GM12878 (cell line): Measurements from ENCODE around the gene CD200R1. TPM values are rescaled to one million over a fixed set of nuclear protein-coding genes. Genes with fewer than 3 reads are reported as not detected.

Experiments
- ATAC-seq: fragments of 200-7000 bp; cut with Tn5 transposase; 3 replicates; pipeline ENCODE4 v1.9.1; 2020; ENCODE audit warnings: mild to moderate bottlenecking, moderate library complexity
- BruUV-seq: library from RNA; stranded (reverse); fragments of 400-500 nt; replicated peaks from 2 replicates; lab custom pipeline; 2021; lab: Mats Ljungman, UMichigan
- CTCF ChIA-PET: fragments of 300-600 bp; sonication (Branson Sonifier 250); formaldehyde crosslinking; extraction: SDS; loops from one replicate; lab custom pipeline; 2021; ENCODE audit warnings: inconsistent platforms; lab: Yijun Ruan, JAX
- POLR2A ChIA-PET: fragments of 350-600 bp; formaldehyde crosslinking; extraction: SDS; loops from one replicate; lab custom pipeline; 2021; ENCODE audit warnings: inconsistent platforms; lab: Charles Lee
- RAD21 ChIA-PET: fragments of 300-600 bp; sonication (Branson Sonifier 250); formaldehyde crosslinking; loops from one replicate; lab custom pipeline; 2023; ENCODE audit warnings: antibody characterized with exemption; ENCODE audit not compliant: unreplicated experiment; lab: Charles Lee
- SMC1A ChIA-PET: fragments of 300-600 bp; sonication (Branson Sonifier 250); formaldehyde crosslinking; loops from one replicate; lab custom pipeline; 2023; ENCODE audit not compliant: unreplicated experiment, uncharacterized antibody; lab: Charles Lee
- DNase-seq: peaks from one replicate; pipeline ENCODE4 v3.0.0-alpha.2; 2011; ENCODE audit warnings: low read depth, low spot score
- FAIRE-seq: peaks from 3 replicates; lab custom pipeline; 2011; peaks lifted over from hg19 to GRCh38; lab: Jason Lieb, UNC
- H2AFZ ChIP-seq: 2 replicates; pipeline ENCODE4 v1.6.0; 2011; ENCODE audit warnings: low read depth, low read length, control low read depth; ENCODE audit not compliant: control insufficient read depth
- H3K27ac ChIP-seq: 2 replicates; pipeline ENCODE4 v1.5.1; 2011; ENCODE audit warnings: control low read depth; ENCODE audit not compliant: control insufficient read depth, insufficient read depth
- H3K27me3 ChIP-seq, 2 experiments: replicated peaks in 1 of 2; 2 replicates each; pipeline versions ENCODE4 v1.6.0 to v1.6.1; 2011; ENCODE audit warnings: low read length in 1 of 2; ENCODE audit not compliant: control insufficient read depth in 2 of 2, insufficient read depth in 2 of 2
- H3K36me3 ChIP-seq, 2 experiments: 2 replicates each; pipeline ENCODE4 v1.5.1; 2011; ENCODE audit warnings: low read length in 1 of 2; ENCODE audit not compliant: control insufficient read depth in 2 of 2, insufficient read depth in 2 of 2
- H3K4me1 ChIP-seq: 2 replicates; pipeline ENCODE4 v1.6.1; 2011; ENCODE audit warnings: mild to moderate bottlenecking, low read length, moderate library complexity, mixed read lengths; ENCODE audit not compliant: control insufficient read depth, insufficient read depth
- H3K4me2 ChIP-seq: 2 replicates; pipeline ENCODE4 v1.6.0; 2011; ENCODE audit warnings: control low read depth; ENCODE audit not compliant: control insufficient read depth, insufficient read depth
- H3K4me3 ChIP-seq: fragments of 200-600 bp; sonication (generic); 2 replicates; pipeline ENCODE4 v1.5.1; 2016
- H3K79me2 ChIP-seq: 2 replicates; pipeline ENCODE4 v1.6.0; 2011; ENCODE audit warnings: low read length; ENCODE audit not compliant: control insufficient read depth, insufficient read depth
- H3K9ac ChIP-seq: 2 replicates; pipeline ENCODE4 v1.8.0; 2011; ENCODE audit warnings: low read length, control low read depth, mixed read lengths; ENCODE audit not compliant: control insufficient read depth, insufficient read depth
- H3K9me3 ChIP-seq: replicated peaks from 3 replicates; pipeline ENCODE4 v1.5.1; 2011; ENCODE audit warnings: mild to moderate bottlenecking, low read length; ENCODE audit not compliant: control insufficient read depth, insufficient read depth
- H4K20me1 ChIP-seq: 2 replicates; pipeline ENCODE4 v1.6.0; 2011; ENCODE audit not compliant: control insufficient read depth, insufficient read depth
- ASH2L ChIP-seq: fragments of 300-600, 200-600 bp; sonication (generic); IDR thresholded peaks from 2 replicates; pipeline ENCODE4 v1.6.1; 2017; ENCODE audit warnings: low read depth, mild to moderate bottlenecking, borderline replicate concordance
- ATF7 ChIP-seq: fragments of 450-650 bp; IDR thresholded peaks from 2 replicates; pipeline ENCODE4 v1.6.1; 2016; ENCODE audit warnings: low read depth, mild to moderate bottlenecking
- BMI1 ChIP-seq: fragments of 450-650 bp; IDR thresholded peaks from 2 replicates; pipeline ENCODE4 v1.6.1; 2016; ENCODE audit warnings: mild to moderate bottlenecking, moderate library complexity, borderline replicate concordance
- EGR1 ChIP-seq, 2 experiments: IDR thresholded peaks; 1 replicate in 1 of 2; 2 replicates in 1 of 2; pipeline ENCODE4 v1.6.1; 2011 to 2012; ENCODE audit warnings: low read depth in 2 of 2, low read length in 2 of 2, borderline replicate concordance in 1 of 2, mild to moderate bottlenecking in 1 of 2, moderate library complexity in 1 of 2
- ESRRA ChIP-seq: IDR thresholded peaks from 2 replicates; pipeline ENCODE4 v1.6.1; 2012; ENCODE audit warnings: mild to moderate bottlenecking, low read length, improper control_type of control experiment
- JUNB ChIP-seq: IDR thresholded peaks from 2 replicates; pipeline ENCODE4 v1.6.1; 2016; ENCODE audit warnings: antibody characterized with exemption, mild to moderate bottlenecking
- MTA3 ChIP-seq: IDR thresholded peaks from 2 replicates; pipeline ENCODE4 v1.6.1; 2012; ENCODE audit warnings: low read length, inconsistent platforms, borderline replicate concordance
- NFIC ChIP-seq: IDR thresholded peaks from 2 replicates; pipeline ENCODE4 v1.6.1; 2012; ENCODE audit warnings: low read depth, mild to moderate bottlenecking, inconsistent platforms, low read length, moderate library complexity
- SP1 ChIP-seq: IDR thresholded peaks from one replicate; pipeline ENCODE4 v1.6.1; 2011; ENCODE audit warnings: low read depth, low read length
- SPI1 ChIP-seq: IDR thresholded peaks from 2 replicates; pipeline ENCODE4 v1.6.1; 2011; ENCODE audit warnings: low read depth, mild to moderate bottlenecking, low read length, moderate library complexity, borderline replicate concordance; ENCODE audit not compliant: insufficient read depth
- SRF ChIP-seq, 2 experiments: IDR thresholded peaks; 2 replicates each; pipeline ENCODE4 v1.6.1; 2011; ENCODE audit warnings: low read depth in 2 of 2, low read length in 2 of 2, mild to moderate bottlenecking in 1 of 2, moderate library complexity in 1 of 2
- TAF1 ChIP-seq: IDR thresholded peaks from 2 replicates; pipeline ENCODE4 v1.6.1; 2011; ENCODE audit warnings: mild to moderate bottlenecking, low read depth, low read length, borderline replicate concordance
- ZNF24 ChIP-seq: fragments of 450-650 bp; IDR thresholded peaks from 2 replicates; pipeline ENCODE4 v1.6.1; 2017; ENCODE audit warnings: antibody characterized with exemption, mild to moderate bottlenecking
- WGBS: methylation state at CpG from one replicate; pipeline ENCODE4 v1.1.6; 2016; ENCODE audit warnings: low lambda C conversion rate; ENCODE audit not compliant: insufficient replicate concordance, insufficient coverage; ENCODE audit errors: missing lambda C conversion rate; 5-methylcytosine and 5-hydroxymethylcytosine counted together
- in situ Hi-C: fragments of 300-500 bp; cut with MboI; formaldehyde crosslinking; loops from 9 replicates; pipeline ENCODE4 v1.14.3; 2018; ENCODE audit warnings: mixed read lengths
- intact Hi-C: fragments of 100-400 bp; cut with micrococcal nuclease; formaldehyde crosslinking; loops from one replicate; pipeline ENCODE4 v1.14.2; 2022; ENCODE audit not compliant: unreplicated experiment
- polyA plus RNA-seq, 11 experiments: library from polyadenylated mRNA; depleted of rRNA in 4 of 11; unstranded in 6 of 11; stranded (reverse) in 5 of 11; fragments of >200 nt; fragmentation: Nextera tagmentation in 4 of 11; fragmentation: Illumina TruSeq in 1 of 11; extraction: Ambion mirVana in 4 of 11; extraction: Trizol in 1 of 11; gene quantifications; 1 replicate in 1 of 11; 2 replicates in 10 of 11; pipeline versions ENCODE4 v1.2.1 to v1.2.3, GENCODE V29; 2011 to 2016; ENCODE audit warnings: inconsistent platforms in 2 of 11, missing spikeins in 2 of 11, low read depth in 1 of 11
- total RNA-seq, 4 experiments: library from RNA; depleted of rRNA in 3 of 4; stranded (reverse); fragments of >200 nt in 3 of 4; fragmentation: Illumina TruSeq in 1 of 4; extraction: Trizol in 1 of 4; gene quantifications; 2 replicates each; pipeline versions ENCODE4 v1.2.1 to v1.2.3, GENCODE V29; 2013 to 2021
- TF ChIP-seq, protein P1 (sequence below): IDR thresholded peaks from 2 replicates; pipeline ENCODE4 v1.6.1; 2012; ENCODE audit warnings: low read depth, low read length, improper control_type of control experiment
- TF ChIP-seq, protein P2 (sequence below): fragments of 450-650 bp; IDR thresholded peaks from 2 replicates; pipeline ENCODE4 v1.6.1; 2017; ENCODE audit warnings: low read depth, mild to moderate bottlenecking, moderate library complexity
- TF ChIP-seq, protein P3 (sequence below): fragments of 450-650 bp; IDR thresholded peaks from 2 replicates; pipeline ENCODE4 v1.6.1; 2016; ENCODE audit warnings: mild to moderate bottlenecking
- TF ChIP-seq, protein P4 (sequence below): fragments of 450-650 bp; IDR thresholded peaks from 2 replicates; pipeline ENCODE4 v1.6.1; 2016; ENCODE audit warnings: mild to moderate bottlenecking, moderate library complexity, borderline replicate concordance

The CD200R1 gene
- total and polyA plus RNA-seq, 10 of the 15 experiments (the other 5 are each of a cell fraction or from before 2014, with no cell fraction given), result 0.15 to 1.1 (median 0.88) TPM

DNA sequence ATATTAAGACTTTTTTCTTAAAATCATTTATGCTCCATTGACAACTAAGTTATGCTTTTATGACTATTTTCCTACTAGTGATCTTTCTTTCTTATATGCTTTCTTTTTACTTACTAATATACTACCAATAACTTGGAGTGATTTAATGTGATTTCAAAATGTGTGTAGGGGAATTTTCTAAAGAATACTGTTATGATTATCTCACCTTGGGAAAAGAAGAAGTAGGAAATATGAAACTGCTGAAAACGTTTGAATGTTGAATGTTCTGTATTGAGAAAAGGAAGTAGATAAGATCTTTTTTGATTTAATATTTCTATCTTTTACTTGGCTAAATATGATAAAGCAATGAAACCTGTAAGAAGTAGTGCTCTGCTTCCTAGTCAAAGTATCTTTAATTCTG, 7.8 kb upstream of the CD200R1 start:
- peaks cover 8% of the 10 kb centered on the region for H3K4me1 ChIP-seq
- BruUV-seq, result no TSS peak
- SMC1A ChIA-PET, result interaction anchor here (0.7 to 7.8 kb wide), 4 partner anchors 13 to 340 kb away, joined by 3 to 174 read pairs (median 4); no protein-coding TSS in a partner anchor
- no peak overlapping the region for H3K9ac ChIP-seq
- intact Hi-C loops, result no loop called here
- H3K79me2 ChIP-seq, result no peaks in the 10 kb centered on the region
- DNase-seq (no peak), FAIRE-seq (peak; percentile 61), ATAC-seq (peak; percentile 18; the same call in 2 of the 3 replicates)
- no peaks in the 10 kb centered on the region for H3K36me3 ChIP-seq
- no peak overlapping the region for H3K4me3 ChIP-seq
- in situ Hi-C loops, result no loop called here
- H3K4me2 ChIP-seq, result peak overlapping the region; percentile 30; the same call in 1 of the 2 replicates
- CTCF ChIA-PET, result interaction anchor here (1.1 to 5.6 kb wide), 6 partner anchors 168 to 689 kb away, joined by 3 to 165 read pairs (median 10); partner anchors contain the start of gene SLC9C1
- POLR2A ChIA-PET, result no interaction called here
- no peaks in the 10 kb centered on the region for H3K27me3 ChIP-seq
- H3K27ac ChIP-seq, result no peak overlapping the region
- whole genome bisulfite sequencing, result 0% methylated on average over 1 of the region's 1 CpG
- RAD21 ChIA-PET, result interaction anchor here (6.7 kb wide), 1 partner anchor 247 kb away, joined by 99 read pairs; no protein-coding TSS in a partner anchor
- H3K9me3 ChIP-seq, result no peaks in the 10 kb centered on the region
- no peak overlapping the region for H2AFZ ChIP-seq
- H4K20me1 ChIP-seq, result no peaks in the 10 kb centered on the region
- TF ChIP-seq, protein P1, sequence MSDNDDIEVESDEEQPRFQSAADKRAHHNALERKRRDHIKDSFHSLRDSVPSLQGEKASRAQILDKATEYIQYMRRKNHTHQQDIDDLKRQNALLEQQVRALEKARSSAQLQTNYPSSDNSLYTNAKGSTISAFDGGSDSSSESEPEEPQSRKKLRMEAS, result no peak
- TF ChIP-seq TAF1 (no peak), NFIC (peak; percentile 66; the same call in 1 of the 2 replicates), JUNB (peak; percentile 45; the same call in 1 of the 2 replicates), MTA3 (no peak), ASH2L (no peak), SP1 (no peak), BMI1 (no peak), ATF7 (no peak), ESRRA (no peak), ZNF24 (no peak), SRF (IDR thresholded peaks at IDR 0.05; ENCODE audit: low read depth in 2 of 2, low read length in 2 of 2) (no peak), EGR1 (IDR thresholded peaks at IDR 0.05; ENCODE audit: borderline replicate concordance in 1 of 2, low read depth in 2 of 2, low read length in 2 of 2) (no peak), SPI1 (peak; percentile 22; the same call in 1 of the 2 replicates)
- TF ChIP-seq, protein P2, sequence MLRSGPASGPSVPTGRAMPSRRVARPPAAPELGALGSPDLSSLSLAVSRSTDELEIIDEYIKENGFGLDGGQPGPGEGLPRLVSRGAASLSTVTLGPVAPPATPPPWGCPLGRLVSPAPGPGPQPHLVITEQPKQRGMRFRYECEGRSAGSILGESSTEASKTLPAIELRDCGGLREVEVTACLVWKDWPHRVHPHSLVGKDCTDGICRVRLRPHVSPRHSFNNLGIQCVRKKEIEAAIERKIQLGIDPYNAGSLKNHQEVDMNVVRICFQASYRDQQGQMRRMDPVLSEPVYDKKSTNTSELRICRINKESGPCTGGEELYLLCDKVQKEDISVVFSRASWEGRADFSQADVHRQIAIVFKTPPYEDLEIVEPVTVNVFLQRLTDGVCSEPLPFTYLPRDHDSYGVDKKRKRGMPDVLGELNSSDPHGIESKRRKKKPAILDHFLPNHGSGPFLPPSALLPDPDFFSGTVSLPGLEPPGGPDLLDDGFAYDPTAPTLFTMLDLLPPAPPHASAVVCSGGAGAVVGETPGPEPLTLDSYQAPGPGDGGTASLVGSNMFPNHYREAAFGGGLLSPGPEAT, result peak; percentile 32; the same call in 1 of the 2 replicates
- TF ChIP-seq, protein P3, sequence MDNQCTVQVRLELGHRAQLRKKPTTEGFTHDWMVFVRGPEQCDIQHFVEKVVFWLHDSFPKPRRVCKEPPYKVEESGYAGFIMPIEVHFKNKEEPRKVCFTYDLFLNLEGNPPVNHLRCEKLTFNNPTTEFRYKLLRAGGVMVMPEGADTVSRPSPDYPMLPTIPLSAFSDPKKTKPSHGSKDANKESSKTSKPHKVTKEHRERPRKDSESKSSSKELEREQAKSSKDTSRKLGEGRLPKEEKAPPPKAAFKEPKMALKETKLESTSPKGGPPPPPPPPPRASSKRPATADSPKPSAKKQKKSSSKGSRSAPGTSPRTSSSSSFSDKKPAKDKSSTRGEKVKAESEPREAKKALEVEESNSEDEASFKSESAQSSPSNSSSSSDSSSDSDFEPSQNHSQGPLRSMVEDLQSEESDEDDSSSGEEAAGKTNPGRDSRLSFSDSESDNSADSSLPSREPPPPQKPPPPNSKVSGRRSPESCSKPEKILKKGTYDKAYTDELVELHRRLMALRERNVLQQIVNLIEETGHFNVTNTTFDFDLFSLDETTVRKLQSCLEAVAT, result no peak
- TF ChIP-seq, protein P4, sequence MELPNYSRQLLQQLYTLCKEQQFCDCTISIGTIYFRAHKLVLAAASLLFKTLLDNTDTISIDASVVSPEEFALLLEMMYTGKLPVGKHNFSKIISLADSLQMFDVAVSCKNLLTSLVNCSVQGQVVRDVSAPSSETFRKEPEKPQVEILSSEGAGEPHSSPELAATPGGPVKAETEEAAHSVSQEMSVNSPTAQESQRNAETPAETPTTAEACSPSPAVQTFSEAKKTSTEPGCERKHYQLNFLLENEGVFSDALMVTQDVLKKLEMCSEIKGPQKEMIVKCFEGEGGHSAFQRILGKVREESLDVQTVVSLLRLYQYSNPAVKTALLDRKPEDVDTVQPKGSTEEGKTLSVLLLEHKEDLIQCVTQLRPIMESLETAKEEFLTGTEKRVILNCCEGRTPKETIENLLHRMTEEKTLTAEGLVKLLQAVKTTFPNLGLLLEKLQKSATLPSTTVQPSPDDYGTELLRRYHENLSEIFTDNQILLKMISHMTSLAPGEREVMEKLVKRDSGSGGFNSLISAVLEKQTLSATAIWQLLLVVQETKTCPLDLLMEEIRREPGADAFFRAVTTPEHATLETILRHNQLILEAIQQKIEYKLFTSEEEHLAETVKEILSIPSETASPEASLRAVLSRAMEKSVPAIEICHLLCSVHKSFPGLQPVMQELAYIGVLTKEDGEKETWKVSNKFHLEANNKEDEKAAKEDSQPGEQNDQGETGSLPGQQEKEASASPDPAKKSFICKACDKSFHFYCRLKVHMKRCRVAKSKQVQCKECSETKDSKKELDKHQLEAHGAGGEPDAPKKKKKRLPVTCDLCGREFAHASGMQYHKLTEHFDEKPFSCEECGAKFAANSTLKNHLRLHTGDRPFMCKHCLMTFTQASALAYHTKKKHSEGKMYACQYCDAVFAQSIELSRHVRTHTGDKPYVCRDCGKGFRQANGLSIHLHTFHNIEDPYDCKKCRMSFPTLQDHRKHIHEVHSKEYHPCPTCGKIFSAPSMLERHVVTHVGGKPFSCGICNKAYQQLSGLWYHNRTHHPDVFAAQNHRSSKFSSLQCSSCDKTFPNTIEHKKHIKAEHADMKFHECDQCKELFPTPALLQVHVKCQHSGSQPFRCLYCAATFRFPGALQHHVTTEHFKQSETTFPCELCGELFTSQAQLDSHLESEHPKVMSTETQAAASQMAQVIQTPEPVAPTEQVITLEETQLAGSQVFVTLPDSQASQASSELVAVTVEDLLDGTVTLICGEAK, result no peak
